Measurements from ENCODE around the gene RNF223. TPM values are rescaled to one million over a fixed set of nuclear protein-coding genes. Genes with fewer than 3 reads are reported as not detected.

RNF223 gene
- total RNA-seq, 6 donors from 2014 or later: 1.0 to 2.4 (median 1.8) TPM

- Histone ChIP-seq H3K27me3 (no peaks in the 10 kb centered on the region), H3K4me3 (no peak overlapping the region), H3K27ac (no peak overlapping the region), H3K4me1 (no peaks in the 10 kb centered on the region), H3K36me3 (peaks cover 0 to 7% (median 0%) of the 10 kb centered on the region in 4 donors), H3K9me3 (no peaks in the 10 kb centered on the region)
- no peak for TF ChIP-seq POLR2A (IDR thresholded peaks at IDR 0.05)
- TF ChIP-seq CTCF (IDR thresholded peaks at IDR 0.05): no peak
- no peak for TF ChIP-seq POLR2AphosphoS5 (IDR thresholded peaks at IDR 0.05)
- no peak for TF ChIP-seq EP300 (IDR thresholded peaks at IDR 0.05)
- no peak for ATAC-seq (ENCODE audit: low FRiP score in 2 of 2)
- peak in 1 of 2 donors; percentile 64 for DNase-seq
- 88 to 90% methylated on average over 14 of the region's 14 CpGs for WGBS, 2 donors
Measured at GRCh38 chr1:1092894-1093609, 18.9 kb upstream of the RNF223 start.

- DNase-seq: peak in 1 of 2 donors; percentile 77
- H3K4me3 ChIP-seq: no peak overlapping the region
- no peaks in the 10 kb centered on the region for H3K9me3 ChIP-seq
- no peak for ATAC-seq (ENCODE audit: low FRiP score in 2 of 2)
- TF ChIP-seq POLR2AphosphoS5 (IDR thresholded peaks at IDR 0.05) (no peak), POLR2A (IDR thresholded peaks at IDR 0.05) (no peak), CTCF (IDR thresholded peaks at IDR 0.05) (no peak), EP300 (IDR thresholded peaks at IDR 0.05) (no peak)
- peaks cover 0 to 7% (median 0%) of the 10 kb centered on the region in 4 donors for H3K36me3 ChIP-seq
- 93 to 94% methylated on average over 21 to 28 of the region's 28 CpGs for WGBS, 2 donors
- no peaks in the 10 kb centered on the region for H3K27me3 ChIP-seq
- H3K27ac ChIP-seq: no peak overlapping the region
- H3K4me1 ChIP-seq: no peaks in the 10 kb centered on the region
Measured at GRCh38 chr1:1092149-1092855, 18.2 kb upstream of the RNF223 start.

- Histone ChIP-seq H3K9me3 (no peaks in the 10 kb centered on the region), H3K4me1 (no peaks in the 10 kb centered on the region), H3K4me3 (no peak overlapping the region), H3K36me3 (peaks cover 0 to 7% (median 0%) of the 10 kb centered on the region in 4 donors), H3K27me3 (no peaks in the 10 kb centered on the region), H3K27ac (no peak overlapping the region)
- DNase-seq: peak in 1 of 2 donors; percentile 60
- 94 to 98% methylated on average over 20 to 28 of the region's 28 CpGs for WGBS, 2 donors
- ATAC-seq (ENCODE audit: low FRiP score in 2 of 2): no peak
- TF ChIP-seq EP300 (IDR thresholded peaks at IDR 0.05): no peak
- no peak for TF ChIP-seq CTCF (IDR thresholded peaks at IDR 0.05)
- TF ChIP-seq POLR2A (IDR thresholded peaks at IDR 0.05): no peak
- no peak for TF ChIP-seq POLR2AphosphoS5 (IDR thresholded peaks at IDR 0.05)
Measured at GRCh38 chr1:1091344-1092148, 17.4 kb upstream of the RNF223 start.

- Histone ChIP-seq H3K4me1 (no peaks in the 10 kb centered on the region), H3K36me3 (peaks cover 0 to 8% (median 0%) of the 10 kb centered on the region in 4 donors), H3K4me3 (no peak overlapping the region), H3K27me3 (no peaks in the 10 kb centered on the region), H3K9me3 (no peaks in the 10 kb centered on the region), H3K27ac (no peak overlapping the region)
- no peak for TF ChIP-seq POLR2AphosphoS5 (IDR thresholded peaks at IDR 0.05)
- DNase-seq (peak in 1 of 2 donors; percentile 77), ATAC-seq (ENCODE audit: low FRiP score in 2 of 2) (no peak)
- WGBS, 2 donors: 94 to 95% methylated on average over 5 to 44 of the region's 45 CpGs
Measured at GRCh38 chr1:1090424-1091343, 16.6 kb upstream of the RNF223 start.
